Measurements from ENCODE around the gene FBN1.

- TF ChIP-seq, protein P1, sequence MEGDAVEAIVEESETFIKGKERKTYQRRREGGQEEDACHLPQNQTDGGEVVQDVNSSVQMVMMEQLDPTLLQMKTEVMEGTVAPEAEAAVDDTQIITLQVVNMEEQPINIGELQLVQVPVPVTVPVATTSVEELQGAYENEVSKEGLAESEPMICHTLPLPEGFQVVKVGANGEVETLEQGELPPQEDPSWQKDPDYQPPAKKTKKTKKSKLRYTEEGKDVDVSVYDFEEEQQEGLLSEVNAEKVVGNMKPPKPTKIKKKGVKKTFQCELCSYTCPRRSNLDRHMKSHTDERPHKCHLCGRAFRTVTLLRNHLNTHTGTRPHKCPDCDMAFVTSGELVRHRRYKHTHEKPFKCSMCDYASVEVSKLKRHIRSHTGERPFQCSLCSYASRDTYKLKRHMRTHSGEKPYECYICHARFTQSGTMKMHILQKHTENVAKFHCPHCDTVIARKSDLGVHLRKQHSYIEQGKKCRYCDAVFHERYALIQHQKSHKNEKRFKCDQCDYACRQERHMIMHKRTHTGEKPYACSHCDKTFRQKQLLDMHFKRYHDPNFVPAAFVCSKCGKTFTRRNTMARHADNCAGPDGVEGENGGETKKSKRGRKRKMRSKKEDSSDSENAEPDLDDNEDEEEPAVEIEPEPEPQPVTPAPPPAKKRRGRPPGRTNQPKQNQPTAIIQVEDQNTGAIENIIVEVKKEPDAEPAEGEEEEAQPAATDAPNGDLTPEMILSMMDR (IDR thresholded peaks at IDR 0.05): no peak
- no peak for TF ChIP-seq POLR2A (IDR thresholded peaks at IDR 0.05)
Observed at GRCh38 chr15:48602358-48603122, 43.0 kb downstream of the FBN1 start.

Measured in adrenal gland (tissue), 5 donors.